H1 (cell line): Measurements from ENCODE around the gene ZNF219. TPM values are rescaled to one million over a fixed set of nuclear protein-coding genes. Genes with fewer than 3 reads are reported as not detected.

ENCODE experiments used
- CHD7 ChIP-seq: fragments of 300-600 bp; sonication (generic); IDR thresholded peaks from 2 replicates; pipeline ENCODE4 v1.7.1; 2012; ENCODE audit warnings: low read length, moderate library complexity, mild to moderate bottlenecking, inconsistent platforms; ENCODE audit not compliant: insufficient replicate concordance
- RBBP5 ChIP-seq: IDR thresholded peaks from 2 replicates; pipeline ENCODE4 v1.7.1; 2012; ENCODE audit warnings: low read depth, mild to moderate bottlenecking, inconsistent platforms, low read length, moderate library complexity, borderline replicate concordance
- polyA plus RNA-seq, 7 experiments: library from polyadenylated mRNA; depleted of rRNA in 3 of 7; stranded (reverse) in 5 of 7; unstranded in 2 of 7; fragments of >200 nt in 5 of 7; fragments of 200-250 nt in 2 of 7; gene quantifications; 1 replicate in 5 of 7; 2 replicates in 1 of 7; 4 replicates in 1 of 7; pipeline versions ENCODE4 v1.2.1 to v1.2.3, GENCODE V29; 2011 to 2013; ENCODE audit warnings: missing spikeins in 2 of 7, mixed read lengths in 2 of 7
- total RNA-seq: library from RNA; stranded (reverse); fragmentation: NEBNext Ultra II Directional; extraction: Animal tissue kit (Norgen Biotek cat#: 25700); gene quantifications from 2 replicates; pipeline ENCODE4 v1.2.1, GENCODE V29; 2021

ZNF219 gene
- total and polyA plus RNA-seq, 2 of the 8 experiments (the other 6 are each of a cell fraction or from before 2014, with no cell fraction given) = 113 to 160 TPM

GRCh38 chr14:21133901-21134300, 35.4 kb upstream of the ZNF219 start (continued):
- TF ChIP-seq CHD7 = no peak
- TF ChIP-seq RBBP5 = no peak
